GM12891 (cell line): Measurements from ENCODE around the gene PDIA2.

Experiments
- DNase-seq: peaks from one replicate; pipeline ENCODE4 v3.0.0; 2011; ENCODE audit warnings: low spot score; ENCODE audit not compliant: insufficient read length
- FAIRE-seq: peaks from 2 replicates; lab custom pipeline; 2011; peaks lifted over from hg19 to GRCh38; lab: Jason Lieb, UNC
- PAX5 ChIP-seq: IDR thresholded peaks from 2 replicates; pipeline ENCODE4 v1.6.1; 2011; ENCODE audit warnings: low read length, moderate library complexity, mild to moderate bottlenecking; ENCODE audit not compliant: insufficient read depth, severe bottlenecking
- POLR2A ChIP-seq: IDR thresholded peaks from 2 replicates; pipeline ENCODE4 v1.6.1; 2011; ENCODE audit warnings: low read depth, low read length, control low read depth
- POLR2AphosphoS5 ChIP-seq: IDR thresholded peaks from 2 replicates; pipeline ENCODE4 v1.6.1; 2011; ENCODE audit warnings: low read depth, low read length, control low read depth
- POU2F2 ChIP-seq: IDR thresholded peaks from 2 replicates; pipeline ENCODE4 v1.6.1; 2011; ENCODE audit warnings: low read depth, mild to moderate bottlenecking, control low read depth, low read length, moderate library complexity
- SPI1 ChIP-seq: IDR thresholded peaks from 2 replicates; pipeline ENCODE4 v1.6.1; 2011; ENCODE audit warnings: low read depth, low read length, control low read depth
- TAF1 ChIP-seq: IDR thresholded peaks from 2 replicates; pipeline ENCODE4 v1.6.1; 2011; ENCODE audit warnings: low read depth, low read length, control low read depth

PDIA2 gene

GRCh38 chr16:269061-269796 is 13.7 kb upstream of the PDIA2 start:
- no peak for TF ChIP-seq POLR2A
- no peak for TF ChIP-seq POLR2AphosphoS5
- TF ChIP-seq POU2F2 = no peak
- TF ChIP-seq PAX5 = no peak
- no peak for TF ChIP-seq SPI1
- TF ChIP-seq TAF1 = no peak
- DNase-seq (no peak), FAIRE-seq (no peak)

- no peak for FAIRE-seq
- DNase-seq = no peak
- TF ChIP-seq SPI1 (no peak), POU2F2 (no peak), POLR2AphosphoS5 (no peak), POLR2A (no peak), TAF1 (no peak)
Observed at GRCh38 chr16:270381-271255, 12.3 kb upstream of the PDIA2 start.

- FAIRE-seq (no peak), DNase-seq (no peak)
- no peak for TF ChIP-seq SPI1
- no peak for TF ChIP-seq TAF1
- no peak for TF ChIP-seq POLR2A
- TF ChIP-seq POLR2AphosphoS5 = no peak
- TF ChIP-seq POU2F2 = no peak
- no peak for TF ChIP-seq PAX5
Observed at GRCh38 chr16:272633-273546, 10.1 kb upstream of the PDIA2 start.

- FAIRE-seq = no peak
- no peak for DNase-seq
- TF ChIP-seq PAX5 = no peak
- TF ChIP-seq POLR2AphosphoS5 = no peak
- no peak for TF ChIP-seq POLR2A
- no peak for TF ChIP-seq SPI1
- TF ChIP-seq POU2F2 = no peak
- no peak for TF ChIP-seq TAF1
Observed at GRCh38 chr16:273547-274421, 9.2 kb upstream of the PDIA2 start.

GRCh38 chr16:275041-275641 is 7.8 kb upstream of the PDIA2 start:
- DNase-seq (peak; percentile 64), FAIRE-seq (peak; percentile 41)
- no peak for TF ChIP-seq PAX5
- no peak for TF ChIP-seq SPI1
- TF ChIP-seq POU2F2 = no peak
- TF ChIP-seq TAF1 = no peak
- TF ChIP-seq POLR2AphosphoS5 = no peak
- no peak for TF ChIP-seq POLR2A

GRCh38 chr16:275786-276232 is 7.2 kb upstream of the PDIA2 start, which contains the start of gene RGS11:
RGS11 (minus strand) TSS chr16:275944; CDS start chr16:275911, 33 bp downstream.
- FAIRE-seq = no peak
- no peak for TF ChIP-seq POLR2AphosphoS5
- DNase-seq = no peak

GRCh38 chr16:276426-277077 is 6.4 kb upstream of the PDIA2 start:
- FAIRE-seq (no peak), DNase-seq (no peak)
- no peak for TF ChIP-seq POLR2AphosphoS5
- TF ChIP-seq POLR2A = no peak
- no peak for TF ChIP-seq TAF1
- no peak for TF ChIP-seq SPI1
- no peak for TF ChIP-seq PAX5
- TF ChIP-seq POU2F2 = no peak
